T-helper 9 cell (primary cell): Measurements from ENCODE around the gene MUC12.

ENCODE experiments used
- DNase-seq: peaks from one replicate; pipeline ENCODE4 v3.0.0-alpha.2; 2020

Gene MUC12

GRCh38 chr7:101066141-101066832 lies 96.9 kb downstream of the MUC12 start:
- DNase-seq, result no peak

GRCh38 chr7:101066833-101067177 lies 97.4 kb downstream of the MUC12 start:
- DNase-seq, result no peak

- DNase-seq, result no peak
These were observed 99.0 kb downstream of the MUC12 start for GRCh38 chr7:101068401-101068800.
